Upper lobe of right lung (tissue), 1 donor: ENCODE measurements around the gene SNTA1. TPM values are rescaled to one million over a fixed set of nuclear protein-coding genes. Genes with fewer than 3 reads are reported as not detected.

Experiments used
- ATAC-seq: fragments of 200-7000 bp; cut with Tn5 transposase; one replicate; pipeline ENCODE4 v1.9.1; 2020; ENCODE audit warnings: mild to moderate bottlenecking, moderate library complexity
- DNase-seq: peaks from one replicate; pipeline ENCODE4 v3.0.0-alpha.2; 2020
- H3K27ac ChIP-seq: fragments of 200-600 bp; one replicate; pipeline ENCODE4 v1.8.0; 2022
- H3K27me3 ChIP-seq: fragments of 200-600 bp; one replicate; pipeline ENCODE4 v1.8.0; 2022; ENCODE audit warnings: mild to moderate bottlenecking
- H3K36me3 ChIP-seq: fragments of 200-600 bp; one replicate; pipeline ENCODE4 v1.8.0; 2022
- H3K4me1 ChIP-seq: fragments of 200-600 bp; one replicate; pipeline ENCODE4 v1.8.0; 2022
- H3K4me3 ChIP-seq: fragments of 200-600 bp; one replicate; pipeline ENCODE4 v1.8.0; 2022; ENCODE audit warnings: mild to moderate bottlenecking
- H3K9me3 ChIP-seq: fragments of 200-600 bp; one replicate; pipeline ENCODE4 v1.8.0; 2022
- CTCF ChIP-seq: fragments of 200-600 bp; IDR thresholded peaks from one replicate; pipeline ENCODE4 v1.8.0; 2022; ENCODE audit warnings: antibody characterized with exemption
- intact Hi-C: fragments of 100-400 bp; cut with DNase I; formaldehyde crosslinking; loops from one replicate; pipeline ENCODE4 v1.11.0; 2022
- total RNA-seq: library from RNA; stranded (reverse); fragmentation: NEBNext Ultra II Directional; extraction: Animal tissue kit (Norgen Biotek cat#: 25700); gene quantifications from one replicate; pipeline ENCODE4 v1.2.1, GENCODE V29; 2021
- donor health status: DM: no; HTN: yes; CAD: no; lungs with severe emphysema.

Gene SNTA1
- total RNA-seq, 1 donor from 2014 or later = 8.6 TPM

GRCh38 chr20:33407796-33408195 is 35.8 kb downstream of the SNTA1 start:
- Histone ChIP-seq H3K4me1 (no peaks in the 10 kb centered on the region), H3K4me3 (no peak overlapping the region), H3K36me3 (no peaks in the 10 kb centered on the region), H3K9me3 (no peaks in the 10 kb centered on the region), H3K27ac (no peak overlapping the region), H3K27me3 (no peaks in the 10 kb centered on the region)
- DNase-seq (no peak), ATAC-seq (no peak)
- intact Hi-C loops = no loop called here
- no peak for TF ChIP-seq CTCF

- H3K27me3 ChIP-seq = no peaks in the 10 kb centered on the region
- TF ChIP-seq CTCF = no peak
- DNase-seq (no peak), ATAC-seq (peak; percentile 20)
- peaks cover 2% of the 10 kb centered on the region for H3K4me1 ChIP-seq
- no peak overlapping the region for H3K27ac ChIP-seq
- H3K36me3 ChIP-seq = no peaks in the 10 kb centered on the region
- H3K4me3 ChIP-seq = no peak overlapping the region
- no peaks in the 10 kb centered on the region for H3K9me3 ChIP-seq
- intact Hi-C loops = no loop called here
These were observed 36.3 kb downstream of the SNTA1 start for GRCh38 chr20:33407251-33407650.

- no peak for ATAC-seq
- H3K27me3 ChIP-seq = no peaks in the 10 kb centered on the region
- no peak for DNase-seq
- TF ChIP-seq CTCF = no peak
- peaks cover 23% of the 10 kb centered on the region for H3K4me1 ChIP-seq
- H3K4me3 ChIP-seq = no peak overlapping the region
- no peaks in the 10 kb centered on the region for H3K36me3 ChIP-seq
- intact Hi-C loops = no loop called here
- H3K9me3 ChIP-seq = no peaks in the 10 kb centered on the region
- H3K27ac ChIP-seq = no peak overlapping the region
These were observed 39.3 kb downstream of the SNTA1 start for GRCh38 chr20:33404281-33404680.

GRCh38 chr20:33401921-33402369 is 41.6 kb downstream of the SNTA1 start:
- TF ChIP-seq CTCF = no peak
- Histone ChIP-seq H3K36me3 (no peaks in the 10 kb centered on the region), H3K9me3 (no peaks in the 10 kb centered on the region), H3K27ac (no peak overlapping the region), H3K4me1 (peaks cover 23% of the 10 kb centered on the region), H3K4me3 (peak overlapping the region; percentile 89), H3K27me3 (no peaks in the 10 kb centered on the region)
- intact Hi-C loops = no loop called here
- peak; percentile 34 for ATAC-seq
- no peak for DNase-seq

- peak within 1 kb of the TSS; percentile 89 for H3K4me3 ChIP-seq
- DNase-seq (peak; percentile 91), ATAC-seq (peak; percentile 98)
- intact Hi-C loops = no loop called here
- peaks cover 23% of the 10 kb centered on the region for H3K4me1 ChIP-seq
- no peaks in the 10 kb centered on the region for H3K27me3 ChIP-seq
- no peaks in the 10 kb centered on the region for H3K9me3 ChIP-seq
- TF ChIP-seq CTCF = no peak
- peak within 1 kb of the TSS; percentile 73 for H3K27ac ChIP-seq
- peaks cover 4% of the 10 kb centered on the region for H3K36me3 ChIP-seq
These were observed 42.2 kb downstream of the SNTA1 start, which contains the start of gene CDK5RAP1 for GRCh38 chr20:33401184-33401920. Gene CDK5RAP1 (minus strand): TSS chr20:33401519. CDS start chr20:33397064, 4,455 bp downstream.
